Astrocyte (in vitro differentiated cells and primary cell): ENCODE measurements around the gene SLC9A5. TPM values are rescaled to one million over a fixed set of nuclear protein-coding genes. Genes with fewer than 3 reads are reported as not detected.
A peak's percentile ranks its signal among the peaks of the same experiment; 100 is the strongest.

Experiments used
- DNase-seq: peaks from one replicate; pipeline ENCODE4 v3.0.0-alpha.2; 2010; ENCODE audit warnings: low read depth
- FAIRE-seq: peaks from 2 replicates; lab custom pipeline; 2011; peaks lifted over from hg19 to GRCh38; lab: Jason Lieb, UNC
- H2AFZ ChIP-seq: 2 replicates; pipeline ENCODE4 v1.6.0; 2012; ENCODE audit warnings: low read depth, low read length, inconsistent platforms
- H3K27ac ChIP-seq: 2 replicates; pipeline ENCODE4 v1.5.1; 2011; ENCODE audit warnings: low read depth, low read length, inconsistent platforms
- H3K27me3 ChIP-seq: 2 replicates; pipeline ENCODE4 v1.6.0; 2011; ENCODE audit warnings: low read length, inconsistent platforms; ENCODE audit not compliant: insufficient read depth
- H3K36me3 ChIP-seq: 2 replicates; pipeline ENCODE4 v1.5.1; 2011; ENCODE audit warnings: low read length, inconsistent platforms; ENCODE audit not compliant: insufficient read depth
- H3K4me1 ChIP-seq: 2 replicates; pipeline ENCODE4 v1.5.1; 2011; ENCODE audit warnings: low read length, inconsistent platforms; ENCODE audit not compliant: insufficient read depth
- H3K4me2 ChIP-seq: 2 replicates; pipeline ENCODE4 v1.6.0; 2012; ENCODE audit warnings: low read length, inconsistent platforms
- H3K4me3 ChIP-seq: 2 replicates; pipeline ENCODE4 v1.5.1; 2011; ENCODE audit warnings: low read depth, mild to moderate bottlenecking, low read length, inconsistent platforms; ENCODE audit not compliant: insufficient read depth
- H3K79me2 ChIP-seq: 2 replicates; pipeline ENCODE4 v1.6.0; 2012; ENCODE audit warnings: mild to moderate bottlenecking, low read length, inconsistent platforms; ENCODE audit not compliant: insufficient read depth
- H3K9ac ChIP-seq: 2 replicates; pipeline ENCODE4 v1.6.0; 2012; ENCODE audit warnings: mild to moderate bottlenecking, low read length, inconsistent platforms
- H3K9me3 ChIP-seq: 2 replicates; pipeline ENCODE4 v1.5.1; 2012; ENCODE audit warnings: low read depth, mild to moderate bottlenecking, low read length, inconsistent platforms; ENCODE audit not compliant: insufficient read depth
- H4K20me1 ChIP-seq: 2 replicates; pipeline ENCODE4 v1.6.0; 2012; ENCODE audit warnings: low read length, inconsistent platforms; ENCODE audit not compliant: insufficient read depth
- H3K27ac Mint-ChIP-seq: one replicate; pipeline ENCODE4 v1.8.0; 2021; ENCODE audit warnings: mild to moderate bottlenecking, mixed read lengths; ENCODE audit not compliant: unreplicated experiment
- H3K27me3 Mint-ChIP-seq: one replicate; pipeline ENCODE4 v1.8.0; 2021; ENCODE audit warnings: low read depth, mixed read lengths; ENCODE audit not compliant: unreplicated experiment
- H3K36me3 Mint-ChIP-seq: one replicate; pipeline ENCODE4 v1.8.0; 2021; ENCODE audit warnings: low read depth, mixed read lengths; ENCODE audit not compliant: unreplicated experiment
- H3K4me1 Mint-ChIP-seq: one replicate; pipeline ENCODE4 v1.8.0; 2021; ENCODE audit warnings: low read depth, mixed read lengths; ENCODE audit not compliant: unreplicated experiment
- H3K4me3 Mint-ChIP-seq: one replicate; pipeline ENCODE4 v1.8.0; 2021; ENCODE audit warnings: mild to moderate bottlenecking, moderate library complexity, mixed read lengths; ENCODE audit not compliant: unreplicated experiment
- H3K9me3 Mint-ChIP-seq: one replicate; pipeline ENCODE4 v1.8.0; 2021; ENCODE audit warnings: mild to moderate bottlenecking, mixed read lengths; ENCODE audit not compliant: unreplicated experiment
- CTCF ChIP-seq: IDR thresholded peaks from 2 replicates; pipeline ENCODE4 v1.5.1; 2011; ENCODE audit warnings: low read depth, mild to moderate bottlenecking, inconsistent platforms, low read length, moderate library complexity; ENCODE audit not compliant: insufficient read depth
- EZH2 ChIP-seq: IDR thresholded peaks from 2 replicates; pipeline ENCODE4 v1.6.1; 2012; ENCODE audit warnings: mild to moderate bottlenecking, low read length, inconsistent platforms; ENCODE audit not compliant: insufficient read depth
- total RNA-seq: library from RNA; stranded (reverse); gene quantifications from 2 replicates; pipeline ENCODE4 v1.2.1, GENCODE V29; 2021

Gene SLC9A5
- total RNA-seq, 1 donor from 2014 or later, result 2.5 TPM

GRCh38 chr16:67283826-67284555 lies 35.2 kb downstream of the SLC9A5 start:
- Mint-ChIP-seq H3K9me3 (peaks cover 3% of the 10 kb centered on the region), H3K27me3 (peaks cover 31% of the 10 kb centered on the region), H3K4me1 (peaks cover 12% of the 10 kb centered on the region), H3K4me3 (no peak overlapping the region), H3K36me3 (peaks cover 6% of the 10 kb centered on the region), H3K27ac (peak overlapping the region; percentile 42)
- Histone ChIP-seq H3K9me3 (no peaks in the 10 kb centered on the region), H2AFZ (no peak overlapping the region), H3K79me2 (no peaks in the 10 kb centered on the region), H3K27ac (no peak overlapping the region), H3K36me3 (no peaks in the 10 kb centered on the region), H3K4me3 (no peak overlapping the region), H3K27me3 (no peaks in the 10 kb centered on the region), H3K4me1 (peaks cover under 1% of the 10 kb centered on the region), H4K20me1 (no peaks in the 10 kb centered on the region), H3K9ac (no peak overlapping the region), H3K4me2 (no peak overlapping the region)
- TF ChIP-seq CTCF (no peak), EZH2 (no peak)
- DNase-seq, result no peak
- FAIRE-seq, result no peak

GRCh38 chr16:67284699-67285646 lies 36.2 kb downstream of the SLC9A5 start:
- no peak overlapping the region for H3K4me3 ChIP-seq
- Mint-ChIP-seq H3K4me1 (peaks cover 12% of the 10 kb centered on the region), H3K27me3 (peaks cover 31% of the 10 kb centered on the region), H3K9me3 (peaks cover 3% of the 10 kb centered on the region), H3K27ac (no peak overlapping the region), H3K36me3 (peaks cover 6% of the 10 kb centered on the region), H3K4me3 (no peak overlapping the region)
- no peak for FAIRE-seq
- H3K27ac ChIP-seq, result no peak overlapping the region
- DNase-seq, result no peak
- no peaks in the 10 kb centered on the region for H3K4me1 ChIP-seq
- no peaks in the 10 kb centered on the region for H4K20me1 ChIP-seq
- no peak overlapping the region for H2AFZ ChIP-seq
- H3K79me2 ChIP-seq, result no peaks in the 10 kb centered on the region
- no peaks in the 10 kb centered on the region for H3K9me3 ChIP-seq
- H3K27me3 ChIP-seq, result no peaks in the 10 kb centered on the region
- no peak overlapping the region for H3K4me2 ChIP-seq
- peak; percentile 18 for TF ChIP-seq CTCF
- TF ChIP-seq EZH2, result no peak
- H3K36me3 ChIP-seq, result no peaks in the 10 kb centered on the region
- H3K9ac ChIP-seq, result no peak overlapping the region
